B cell (primary cell): ENCODE measurements around the gene PANK3. TPM values are rescaled to one million over a fixed set of nuclear protein-coding genes. Genes with fewer than 3 reads are reported as not detected.

Experiments used
- ATAC-seq: fragments of 200-7000 bp; cut with Tn5 transposase; one replicate; pipeline ENCODE4 v1.10.0; 2021; ENCODE audit warnings: low read depth, mild to moderate bottlenecking, moderate number of reproducible peaks, moderate library complexity
- CTCF ChIA-PET: fragments of 350-600 bp; sonication (Branson Sonifier 250); formaldehyde crosslinking; loops from one replicate; lab custom pipeline; 2021; ENCODE audit warnings: antibody characterized with exemption, inconsistent platforms; lab: Charles Lee
- POLR2A ChIA-PET: fragments of 350-600 bp; sonication (Branson Sonifier 250); formaldehyde crosslinking; loops from one replicate; lab custom pipeline; 2021; ENCODE audit warnings: antibody characterized with exemption; lab: Charles Lee
- DNase-seq: peaks from one replicate; pipeline ENCODE4 v3.0.0; 2013
- H2AFZ ChIP-seq: 2 replicates; pipeline ENCODE4 v1.6.1; 2012; ENCODE audit warnings: mild to moderate bottlenecking, low read depth, low read length; ENCODE audit not compliant: insufficient read depth, poor library complexity, severe bottlenecking
- H3K27ac ChIP-seq, 2 donors: 1 replicate in 1 of 2; 2 replicates in 1 of 2; pipeline ENCODE4 v1.5.1; 2012 to 2013; ENCODE audit warnings: low read length in 2 of 2, mild to moderate bottlenecking in 2 of 2, moderate library complexity in 1 of 2
- H3K27me3 ChIP-seq, 4 experiments: fragments of 200-600 bp in 1 of 4; sonication (generic) in 1 of 4; replicated peaks in 1 of 4; 1 replicate in 2 of 4; 2 replicates in 2 of 4; pipeline versions ENCODE4 v1.6.1 to v1.7.0; 2013 to 2016; ENCODE audit warnings: low read length in 3 of 4, mild to moderate bottlenecking in 2 of 4, mixed read lengths in 1 of 4, moderate library complexity in 1 of 4; ENCODE audit not compliant: insufficient read depth in 4 of 4, control insufficient read depth in 3 of 4; ENCODE audit errors: control extremely low read depth in 1 of 4
- H3K36me3 ChIP-seq, 2 experiments: replicated peaks in 1 of 2; 1 replicate in 1 of 2; 2 replicates in 1 of 2; pipeline versions ENCODE4 v1.6.1 to v1.7.1; 2013; ENCODE audit warnings: low read length in 1 of 2; ENCODE audit not compliant: insufficient read depth in 2 of 2, control insufficient read depth in 1 of 2; ENCODE audit errors: control extremely low read depth in 1 of 2, extremely low read depth in 1 of 2
- H3K4me1 ChIP-seq, 2 donors: fragments of 200-600 bp in 1 of 2; sonication (generic) in 1 of 2; 1 replicate in 1 of 2; 2 replicates in 1 of 2; pipeline versions ENCODE4 v1.5.1 to v1.6.1; 2013 to 2017; ENCODE audit warnings: low read length in 2 of 2; ENCODE audit not compliant: control insufficient read depth in 2 of 2, insufficient read depth in 2 of 2
- H3K4me2 ChIP-seq: replicated peaks from 2 replicates; pipeline ENCODE3; 2012; ENCODE audit warnings: mild to moderate bottlenecking, low read depth, low read length; ENCODE audit not compliant: poor library complexity, severe bottlenecking
- H3K4me3 ChIP-seq, 5 experiments: fragments of 200-600 bp in 1 of 5; sonication (generic) in 1 of 5; 1 replicate in 3 of 5; 2 replicates in 2 of 5; pipeline versions ENCODE4 v1.5.1 to v1.7.0; 2011 to 2016; ENCODE audit warnings: low read length in 4 of 5, mild to moderate bottlenecking in 4 of 5, low read depth in 2 of 5, control low read depth in 1 of 5, moderate library complexity in 1 of 5; ENCODE audit not compliant: insufficient read depth in 1 of 5; ENCODE audit errors: control extremely low read depth in 1 of 5, extremely low read depth in 1 of 5
- H3K79me2 ChIP-seq: fragments of 200-600 bp; sonication (generic); one replicate; pipeline ENCODE4 v1.6.0; 2016; ENCODE audit warnings: low read length; ENCODE audit not compliant: control insufficient read depth, insufficient read depth
- H3K9ac ChIP-seq: fragments of 200-600 bp; sonication (generic); 2 replicates; pipeline ENCODE4 v1.6.1; 2017; ENCODE audit warnings: mild to moderate bottlenecking, low read length, moderate library complexity
- H3K9me3 ChIP-seq, 3 donors: one replicate each; pipeline versions ENCODE4 v1.6.1 to v1.7.1; 2013; ENCODE audit warnings: low read length in 2 of 3; ENCODE audit not compliant: control insufficient read depth in 2 of 3, insufficient read depth in 1 of 3; ENCODE audit errors: control extremely low read depth in 1 of 3
- H4K20me1 ChIP-seq: 2 replicates; pipeline ENCODE4 v1.6.0; 2012; ENCODE audit warnings: mild to moderate bottlenecking, low read length; ENCODE audit not compliant: insufficient read depth, control insufficient read depth, poor library complexity, severe bottlenecking
- H3K27ac Mint-ChIP-seq: one replicate; pipeline ENCODE4 v1.8.0; 2021; ENCODE audit warnings: mixed read lengths
- H3K27me3 Mint-ChIP-seq: one replicate; pipeline ENCODE4 v1.8.0; 2021; ENCODE audit warnings: mixed read lengths
- H3K4me1 Mint-ChIP-seq: one replicate; pipeline ENCODE4 v1.8.0; 2021; ENCODE audit warnings: mixed read lengths
- H3K4me3 Mint-ChIP-seq: one replicate; pipeline ENCODE4 v1.8.0; 2021; ENCODE audit warnings: mixed read lengths
- H3K9me3 Mint-ChIP-seq: one replicate; pipeline ENCODE4 v1.8.0; 2022; ENCODE audit warnings: mixed read lengths; ENCODE audit not compliant: insufficient read depth
- CTCF ChIP-seq: fragments of 200-600 bp; IDR thresholded peaks from one replicate; pipeline ENCODE4 v1.8.0; 2022; ENCODE audit warnings: antibody characterized with exemption, mild to moderate bottlenecking
- EZH2 ChIP-seq: IDR thresholded peaks from 2 replicates; pipeline ENCODE4 v1.6.1; 2012; ENCODE audit warnings: borderline replicate concordance, low read depth, mild to moderate bottlenecking, moderate library complexity, low read length; ENCODE audit not compliant: insufficient read depth, poor library complexity, severe bottlenecking
- WGBS: methylation state at CpG from one replicate; pipeline ENCODE4 v1.1.5; 2013; ENCODE audit warnings: missing lambda C conversion rate; ENCODE audit not compliant: insufficient coverage; 5-methylcytosine and 5-hydroxymethylcytosine counted together
- intact Hi-C: fragments of 100-400 bp; cut with micrococcal nuclease; formaldehyde crosslinking; loops from one replicate; pipeline ENCODE4 v1.10.0; 2022
- polyA plus RNA-seq: library from polyadenylated mRNA; depleted of rRNA; stranded (reverse); fragments of >200 nt; gene quantifications from 2 replicates; pipeline ENCODE4 v1.2.3, GENCODE V29; 2012
- total RNA-seq, 2 donors: library from RNA; stranded (reverse); fragments of 120-200 nt in 1 of 2; gene quantifications; 1 replicate in 1 of 2; 2 replicates in 1 of 2; pipeline versions ENCODE4 v1.2.3 to v1.2.4, GENCODE V29; 2013 to 2022

Gene PANK3
- total and polyA plus RNA-seq, 2 donors (not counting 1 experiment from before 2014, with no cell fraction given), result 6.3 to 61.8 TPM

GRCh38 chr5:168590666-168591065 is 11.5 kb upstream of the PANK3 start:
- H4K20me1 ChIP-seq, result no peaks in the 10 kb centered on the region
- DNase-seq, result no peak
- H3K27ac Mint-ChIP-seq, result no peak overlapping the region
- no peak overlapping the region for H3K9ac ChIP-seq
- CTCF ChIA-PET, result no interaction called here
- no peaks in the 10 kb centered on the region for H3K79me2 ChIP-seq
- WGBS, result 90% methylated on average over 2 of the region's 3 CpGs
- H3K4me3 ChIP-seq, result no peak overlapping the region
- H3K4me2 ChIP-seq, result no peak overlapping the region
- H3K4me1 Mint-ChIP-seq, result no peaks in the 10 kb centered on the region
- H3K27me3 Mint-ChIP-seq, result peaks cover 47% of the 10 kb centered on the region
- H3K9me3 Mint-ChIP-seq, result peaks cover 4% of the 10 kb centered on the region
- no peaks in the 10 kb centered on the region for H3K36me3 ChIP-seq
- H3K4me3 Mint-ChIP-seq, result no peak overlapping the region
- no peaks in the 10 kb centered on the region for H3K4me1 ChIP-seq
- no peak overlapping the region for H3K27ac ChIP-seq
- POLR2A ChIA-PET, result no interaction called here
- intact Hi-C loops, result no loop called here
- H2AFZ ChIP-seq, result no peak overlapping the region
- peaks cover 0 to 5% (median 0%) of the 10 kb centered on the region in 4 experiments for H3K27me3 ChIP-seq
- ATAC-seq, result no peak
- H3K9me3 ChIP-seq, result no peaks in the 10 kb centered on the region
- TF ChIP-seq EZH2 (no peak), CTCF (no peak)

GRCh38 chr5:168587987-168588386 is 8.8 kb upstream of the PANK3 start:
- ChIA-PET CTCF (no interaction called here), POLR2A (no interaction called here)
- TF ChIP-seq CTCF, result no peak
- no peak for TF ChIP-seq EZH2
- Histone ChIP-seq H3K27me3 (peaks cover 0 to 5% (median 0%) of the 10 kb centered on the region in 4 experiments), H2AFZ (no peak overlapping the region), H3K4me2 (no peak overlapping the region), H3K9ac (no peak overlapping the region), H3K4me3 (no peak overlapping the region), H3K79me2 (no peaks in the 10 kb centered on the region), H3K4me1 (peaks cover 0 to 6% of the 10 kb centered on the region in 2 donors), H3K9me3 (no peaks in the 10 kb centered on the region), H4K20me1 (no peaks in the 10 kb centered on the region), H3K27ac (no peak overlapping the region), H3K36me3 (no peaks in the 10 kb centered on the region)
- 100% methylated on average over 2 of the region's 5 CpGs for WGBS
- no peaks in the 10 kb centered on the region for H3K9me3 Mint-ChIP-seq
- no peak overlapping the region for H3K27ac Mint-ChIP-seq
- DNase-seq, result no peak
- H3K27me3 Mint-ChIP-seq, result peaks cover 30% of the 10 kb centered on the region
- intact Hi-C loops, result no loop called here
- no peak overlapping the region for H3K4me3 Mint-ChIP-seq
- peaks cover 7% of the 10 kb centered on the region for H3K4me1 Mint-ChIP-seq
- no peak for ATAC-seq
